ENCODE data around the gene KMT2C. TPM values are rescaled to one million over a fixed set of nuclear protein-coding genes. Genes with fewer than 3 reads are reported as not detected.
"Not testable (repeated sequence)": the region's sequence is repeated elsewhere in the genome, so short reads cannot be mapped to it uniquely, and the experiment has no call there.

Gene KMT2C
- total RNA-seq, 1 donor from 2014 or later, result 68.6 TPM

GRCh38 chr7:152315845-152316244, 120.0 kb downstream of the KMT2C start:
- intact Hi-C loops (cut with micrococcal nuclease), result no loop called here

DNA sequence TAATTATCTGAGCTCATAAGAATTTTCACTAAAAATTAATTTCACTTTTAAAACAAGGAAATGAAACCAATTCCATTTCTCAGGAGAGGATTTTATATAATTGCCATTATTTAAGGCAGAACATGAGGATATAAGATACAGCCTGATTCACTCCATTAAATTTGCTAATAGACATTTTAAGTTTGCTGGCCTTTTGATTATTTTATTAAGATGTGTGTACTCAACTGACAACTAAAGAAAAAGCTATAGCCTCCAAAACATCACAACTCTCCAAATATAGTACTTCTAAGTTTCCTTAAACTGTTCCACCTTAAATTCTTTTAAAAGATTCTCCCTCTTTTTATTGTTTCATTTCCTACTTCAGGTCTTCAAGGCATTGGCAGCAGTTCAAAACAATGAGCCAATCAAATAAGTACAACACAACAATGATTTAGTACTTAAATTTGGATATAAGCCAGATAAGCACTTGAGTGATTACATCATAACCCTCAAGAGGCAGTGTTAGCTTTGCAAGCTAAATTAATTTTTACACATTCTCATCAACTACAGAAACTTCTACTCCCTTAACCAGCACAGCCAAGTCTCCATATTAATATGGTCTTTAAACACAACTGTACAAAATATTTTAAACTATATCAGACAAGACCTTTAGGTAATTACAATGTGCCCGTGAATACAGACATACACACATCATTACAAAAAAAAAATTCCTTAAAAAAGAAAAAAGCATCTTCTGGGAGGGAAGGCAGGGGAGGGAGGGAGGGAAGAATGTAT, 121.8 kb downstream of the KMT2C start:
- intact Hi-C loops (cut with micrococcal nuclease), result no loop called here

- intact Hi-C loops (cut with micrococcal nuclease), result no loop called here
These were observed 122.6 kb downstream of the KMT2C start for GRCh38 chr7:152313217-152313616.

DNA sequence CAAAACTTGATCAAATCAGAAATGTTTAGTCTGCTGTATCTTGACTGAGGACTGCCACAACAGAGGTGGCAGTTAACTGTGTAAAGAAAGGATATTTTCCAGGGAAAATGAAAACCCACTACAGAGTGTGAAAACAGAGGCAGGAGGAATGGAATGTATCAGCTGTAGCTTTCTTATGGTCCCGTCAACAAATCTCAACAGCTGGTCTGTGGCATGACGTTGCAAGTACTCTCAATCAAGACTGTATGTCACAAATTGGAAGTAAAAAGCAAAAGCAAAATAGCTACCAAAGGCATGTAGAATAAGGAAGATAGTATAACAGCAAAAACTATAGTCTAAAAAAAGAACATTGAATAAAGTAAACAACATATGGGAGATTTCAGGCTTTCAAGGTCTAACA, 123.5 kb downstream of the KMT2C start:
- intact Hi-C loops (cut with micrococcal nuclease), result no loop called here

DNA sequence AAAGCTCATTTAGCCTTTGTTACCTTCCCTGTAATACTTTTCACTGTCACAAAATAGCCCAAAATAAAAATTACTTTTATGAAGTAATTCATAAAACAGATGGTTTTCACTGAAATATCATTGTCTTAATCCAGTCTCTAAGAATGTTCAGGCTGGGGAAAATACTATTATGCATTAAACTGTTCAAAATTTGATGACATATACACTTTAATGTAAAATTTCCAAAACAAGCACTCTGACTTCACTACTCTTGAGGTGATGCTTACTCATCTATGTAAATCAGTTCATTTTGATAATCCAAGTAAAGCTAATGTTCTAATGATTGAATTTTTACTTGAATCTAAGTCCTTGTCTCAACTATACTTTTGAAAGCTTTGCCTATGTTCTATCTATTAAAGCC, 127.9 kb downstream of the KMT2C start:
- intact Hi-C loops (cut with micrococcal nuclease), result no loop called here

- intact Hi-C loops (cut with micrococcal nuclease), result not testable (repeated sequence)
These were observed 136.2 kb downstream of the KMT2C start for GRCh38 chr7:152299542-152300143.

DNA sequence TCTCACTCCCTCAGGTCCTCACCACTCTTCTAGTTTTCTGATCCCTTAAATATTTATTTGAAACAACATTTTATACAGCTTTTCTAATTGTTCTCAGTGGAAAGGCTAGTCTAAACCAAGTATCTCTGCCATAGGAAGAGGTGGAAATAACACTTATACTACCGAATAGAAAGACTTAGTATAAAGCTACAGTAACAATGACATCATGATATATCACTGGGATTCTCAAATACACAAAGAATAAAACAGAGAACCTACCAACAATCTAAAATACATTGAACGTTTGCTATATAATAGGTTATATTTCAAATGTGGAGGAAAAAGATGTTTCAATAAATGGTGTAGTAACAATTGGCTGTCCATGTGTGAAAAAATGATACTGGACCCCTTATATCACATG, 142.9 kb downstream of the KMT2C start:
- intact Hi-C loops (cut with micrococcal nuclease), result no loop called here

DNA sequence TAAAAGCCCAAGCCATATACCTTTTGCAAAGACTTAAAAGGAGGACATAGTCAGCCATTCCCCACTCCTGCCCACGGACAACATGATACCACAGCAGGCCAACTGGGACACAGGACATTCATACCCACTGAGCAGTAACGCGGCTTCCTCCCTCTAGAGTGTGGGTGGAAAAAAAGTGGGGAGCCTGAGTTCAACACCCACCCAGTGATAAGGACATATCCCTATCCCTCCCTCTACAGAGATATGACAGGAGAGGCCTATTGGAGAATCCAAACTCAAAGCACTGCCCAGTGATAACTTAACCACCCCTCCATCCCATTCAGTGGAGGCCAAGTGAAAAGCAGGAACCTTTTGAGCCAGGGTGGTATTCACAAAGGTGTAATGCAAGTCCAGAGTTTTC, 148.8 kb downstream of the KMT2C start:
- intact Hi-C loops (cut with micrococcal nuclease), result not testable (repeated sequence)

GRCh38 chr7:152286219-152286618, 149.6 kb downstream of the KMT2C start:
- intact Hi-C loops (cut with micrococcal nuclease), result not testable (repeated sequence)

DNA sequence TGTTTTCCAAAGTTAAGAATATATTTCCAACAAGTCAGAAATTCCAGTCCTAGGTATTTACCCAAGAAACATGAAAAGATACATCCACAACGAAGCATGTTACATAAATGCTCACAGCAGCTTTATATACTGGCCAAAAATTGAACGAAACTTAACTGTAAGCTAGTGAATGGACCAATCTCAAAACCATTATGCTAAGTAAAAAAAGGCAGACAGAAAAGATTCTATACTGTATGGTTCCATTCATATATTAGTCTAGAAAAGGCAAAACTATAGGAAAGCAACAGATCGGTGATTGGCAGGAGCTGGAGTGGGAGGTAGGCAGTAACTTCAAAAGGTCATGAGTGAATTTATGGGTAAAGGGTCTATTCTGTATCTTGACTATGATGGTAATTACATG, 150.8 kb downstream of the KMT2C start:
- intact Hi-C loops (cut with micrococcal nuclease), result not testable (repeated sequence)

DNA sequence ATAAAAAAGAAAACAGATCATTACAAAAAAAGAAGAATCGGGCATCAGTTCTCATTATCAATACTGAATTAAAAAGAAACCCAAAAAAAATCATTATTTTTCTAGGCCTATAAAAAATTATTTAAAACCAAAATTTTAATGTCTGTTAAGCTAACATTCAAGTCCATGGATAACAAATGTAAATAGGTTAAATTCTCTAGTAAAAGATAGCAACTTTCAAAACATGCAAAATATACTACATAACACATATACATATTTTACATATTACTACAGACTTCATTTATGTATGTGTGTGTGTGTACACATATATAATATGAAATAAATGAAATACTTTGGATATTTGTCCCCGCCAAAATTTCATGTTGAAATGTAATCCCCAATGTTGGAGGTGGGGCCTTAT, 158.1 kb downstream of the KMT2C start:
- intact Hi-C loops (cut with micrococcal nuclease), result not testable (repeated sequence)

GRCh38 chr7:152270427-152270826, 165.4 kb downstream of the KMT2C start:
- intact Hi-C loops (cut with micrococcal nuclease), result not testable (repeated sequence)

DNA sequence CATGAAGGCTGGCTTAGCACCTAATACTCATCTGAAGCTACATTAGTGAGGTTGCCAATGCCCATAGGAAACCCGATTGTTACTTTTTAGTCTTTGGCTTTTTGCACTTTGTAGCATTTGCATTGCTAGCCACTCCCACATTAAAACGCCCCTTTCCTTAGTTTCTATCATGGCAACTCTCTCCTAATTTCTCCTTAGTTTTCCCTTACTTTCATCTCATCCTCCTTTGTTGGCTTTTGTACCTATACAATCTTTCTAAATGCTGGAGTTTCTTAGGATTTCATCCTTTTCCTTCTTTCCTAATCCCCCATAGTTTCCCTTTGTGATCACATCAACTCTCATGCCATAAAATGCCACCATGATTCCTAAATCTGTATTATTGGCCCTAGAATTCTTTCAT, 168.9 kb downstream of the KMT2C start:
- intact Hi-C loops (cut with micrococcal nuclease), result not testable (repeated sequence)

GRCh38 chr7:152264915-152265314, 170.9 kb downstream of the KMT2C start:
- intact Hi-C loops (cut with micrococcal nuclease), result not testable (repeated sequence)

DNA sequence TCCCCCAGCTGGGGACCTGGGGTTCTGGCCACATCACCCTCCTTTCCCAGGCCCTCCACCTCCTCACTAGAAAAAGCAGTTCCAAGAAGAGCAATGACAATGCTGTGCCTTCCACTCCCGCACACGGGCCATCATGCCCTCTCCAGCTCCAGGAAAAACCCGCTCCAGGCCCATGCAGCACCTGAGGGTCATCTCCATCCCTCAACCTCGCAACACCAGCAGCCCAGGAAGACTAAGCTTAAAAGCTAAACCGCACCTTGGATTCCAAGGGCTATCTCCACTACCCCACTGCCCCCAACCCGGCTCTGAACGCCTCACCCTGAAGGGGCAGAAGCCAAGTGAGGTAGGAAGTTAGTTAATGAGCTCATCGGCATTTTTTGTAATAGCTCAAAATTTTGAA, 173.7 kb downstream of the KMT2C start:
- intact Hi-C loops (cut with micrococcal nuclease), result not testable (repeated sequence)

DNA sequence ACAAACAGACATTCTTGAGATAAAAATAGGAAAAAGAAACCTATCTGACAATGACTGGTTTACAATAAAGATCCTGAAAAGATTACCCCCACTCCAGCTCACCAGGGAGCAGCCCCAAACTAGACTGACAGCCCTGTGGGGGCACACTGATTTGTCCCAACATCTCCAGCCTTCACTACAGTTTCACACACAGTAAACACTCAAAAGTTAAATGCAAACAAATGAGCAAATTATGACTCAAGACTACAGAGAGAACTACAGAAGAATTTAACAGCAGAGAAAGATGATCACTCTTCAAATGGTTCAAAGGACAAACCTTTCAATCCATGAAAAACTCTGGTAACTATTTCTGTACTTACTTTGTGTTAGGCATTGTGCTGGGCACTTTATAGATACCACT, 176.2 kb downstream of the KMT2C start:
- intact Hi-C loops (cut with micrococcal nuclease), result not testable (repeated sequence)

GRCh38 chr7:152247851-152248250, 188.0 kb downstream of the KMT2C start:
- intact Hi-C loops (cut with micrococcal nuclease), result not testable (repeated sequence)

GRCh38 chr7:152245417-152245816, 190.4 kb downstream of the KMT2C start:
- intact Hi-C loops (cut with micrococcal nuclease), result not testable (repeated sequence)

- intact Hi-C loops (cut with micrococcal nuclease), result not testable (repeated sequence)
These were observed 192.3 kb downstream of the KMT2C start for GRCh38 chr7:152243464-152243863.

GRCh38 chr7:152241301-152241700, 194.5 kb downstream of the KMT2C start:
- intact Hi-C loops (cut with micrococcal nuclease), result not testable (repeated sequence)

GRCh38 chr7:152236306-152236705, 199.5 kb downstream of the KMT2C start:
- intact Hi-C loops (cut with micrococcal nuclease), result not testable (repeated sequence)

GRCh38 chr7:152234421-152234820, 201.4 kb downstream of the KMT2C start:
- intact Hi-C loops (cut with micrococcal nuclease), result not testable (repeated sequence)

GRCh38 chr7:152231089-152231488, 204.7 kb downstream of the KMT2C start:
- intact Hi-C loops (cut with micrococcal nuclease), result no loop called here

Measured in T-helper 1 cell treated with Interleukin-12 subunit alpha and Interleukin-12 subunit beta and Interleukin-4 antibody, amounts not matched to agents 30 ng/mL and 1 ng/mL, for 36 hours (primary cell).